Measurements from ENCODE around the gene TNS3.

TNS3 gene

GRCh38 chr7:47512481-47513176, 69.3 kb downstream of the TNS3 start:
- peaks cover 4% of the 10 kb centered on the region for H3K27me3 Mint-ChIP-seq
- no peak overlapping the region for H3K4me3 Mint-ChIP-seq
- no peak for DNase-seq
- no peaks in the 10 kb centered on the region for H3K36me3 Mint-ChIP-seq
- no peak overlapping the region for H3K27ac Mint-ChIP-seq
- no peaks in the 10 kb centered on the region for H3K4me1 Mint-ChIP-seq
- CTCF ChIA-PET: no interaction called here
- H3K9me3 Mint-ChIP-seq: no peaks in the 10 kb centered on the region

GRCh38 chr7:47511699-47512370, 70.1 kb downstream of the TNS3 start:
- H3K4me3 Mint-ChIP-seq: no peak overlapping the region
- no peaks in the 10 kb centered on the region for H3K27me3 Mint-ChIP-seq
- H3K4me1 Mint-ChIP-seq: no peaks in the 10 kb centered on the region
- no peak overlapping the region for H3K27ac Mint-ChIP-seq
- no peaks in the 10 kb centered on the region for H3K9me3 Mint-ChIP-seq
- no peak for DNase-seq
- H3K36me3 Mint-ChIP-seq: no peaks in the 10 kb centered on the region
- CTCF ChIA-PET: no interaction called here

DNA sequence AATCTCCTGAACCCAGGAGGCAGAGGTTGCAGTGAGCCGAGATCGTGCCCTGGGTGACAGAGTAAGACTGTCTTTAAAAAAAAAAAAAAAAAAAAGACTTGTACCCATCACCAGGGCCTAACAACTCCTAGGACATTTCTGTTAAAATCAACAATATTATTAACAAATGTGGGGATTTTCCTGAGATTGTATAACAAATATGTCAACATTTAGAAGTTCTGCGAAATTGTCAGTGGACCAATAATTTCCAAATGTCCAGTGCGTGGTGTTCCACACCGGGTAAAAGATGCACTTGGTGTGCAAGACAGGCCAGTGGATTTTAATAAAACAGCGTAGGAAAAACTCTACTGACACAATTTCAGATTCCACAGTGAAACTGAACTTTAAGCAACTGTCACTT, 71.1 kb downstream of the TNS3 start:
- Mint-ChIP-seq H3K36me3 (no peaks in the 10 kb centered on the region), H3K27ac (no peak overlapping the region), H3K9me3 (no peaks in the 10 kb centered on the region), H3K4me3 (no peak overlapping the region), H3K27me3 (no peaks in the 10 kb centered on the region), H3K4me1 (no peaks in the 10 kb centered on the region)
- DNase-seq: no peak
- CTCF ChIA-PET: no interaction called here

GRCh38 chr7:47510192-47510591, 71.7 kb downstream of the TNS3 start:
- no peak overlapping the region for H3K4me3 Mint-ChIP-seq
- no peaks in the 10 kb centered on the region for H3K36me3 Mint-ChIP-seq
- no peaks in the 10 kb centered on the region for H3K9me3 Mint-ChIP-seq
- no peak for DNase-seq
- no peaks in the 10 kb centered on the region for H3K27me3 Mint-ChIP-seq
- H3K27ac Mint-ChIP-seq: no peak overlapping the region
- CTCF ChIA-PET: no interaction called here
- no peaks in the 10 kb centered on the region for H3K4me1 Mint-ChIP-seq

DNA sequence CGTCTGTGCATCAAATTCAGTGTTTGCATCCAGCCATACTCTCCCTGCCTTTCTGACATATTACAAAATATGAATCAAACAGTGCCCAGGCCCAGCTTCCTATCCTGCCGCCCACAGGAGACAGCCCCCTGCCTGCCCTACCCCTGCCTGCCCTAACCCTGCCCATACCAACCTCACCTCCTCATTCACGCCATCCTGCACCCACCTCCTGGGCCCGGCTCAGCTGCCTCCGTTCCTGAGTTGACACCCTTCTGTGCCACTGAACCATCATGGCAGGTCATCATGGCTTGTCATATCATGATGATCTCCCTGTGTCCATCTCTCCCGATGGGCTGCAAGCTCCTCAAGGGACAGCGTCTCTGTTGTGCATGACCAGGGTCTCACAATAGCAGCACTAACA, 72.3 kb downstream of the TNS3 start:
- CTCF ChIA-PET: no interaction called here
- no peaks in the 10 kb centered on the region for H3K27me3 Mint-ChIP-seq
- no peaks in the 10 kb centered on the region for H3K36me3 Mint-ChIP-seq
- no peak overlapping the region for H3K27ac Mint-ChIP-seq
- H3K4me3 Mint-ChIP-seq: no peak overlapping the region
- H3K9me3 Mint-ChIP-seq: no peaks in the 10 kb centered on the region
- no peak for DNase-seq
- H3K4me1 Mint-ChIP-seq: no peaks in the 10 kb centered on the region

GRCh38 chr7:47508389-47509380, 73.2 kb downstream of the TNS3 start:
- Mint-ChIP-seq H3K9me3 (no peaks in the 10 kb centered on the region), H3K36me3 (no peaks in the 10 kb centered on the region), H3K27ac (no peak overlapping the region), H3K4me3 (no peak overlapping the region), H3K4me1 (no peaks in the 10 kb centered on the region), H3K27me3 (no peaks in the 10 kb centered on the region)
- DNase-seq: no peak
- CTCF ChIA-PET: no interaction called here

DNA sequence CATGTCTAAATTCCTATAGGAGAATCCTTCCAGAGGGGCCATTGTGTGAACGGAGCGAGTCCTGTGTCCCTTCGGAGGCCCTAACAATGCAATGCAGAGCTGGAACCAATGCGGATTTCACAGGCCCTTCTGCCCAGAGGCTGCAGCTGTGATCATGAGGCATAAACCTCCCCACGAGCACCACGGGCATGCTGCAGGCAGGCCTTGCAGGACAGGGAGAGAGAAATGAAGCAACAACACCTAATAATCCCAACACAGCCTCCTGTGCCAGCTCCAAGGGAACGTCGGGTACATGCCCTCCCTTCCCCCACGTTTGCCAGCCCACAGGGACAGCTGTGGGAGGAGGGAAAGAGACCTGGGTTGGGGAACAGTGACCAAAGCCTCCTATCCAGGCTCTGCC, 74.4 kb downstream of the TNS3 start:
- CTCF ChIA-PET: no interaction called here

GRCh38 chr7:47506382-47507339, 75.2 kb downstream of the TNS3 start:
- Mint-ChIP-seq H3K4me3 (no peak overlapping the region), H3K36me3 (no peaks in the 10 kb centered on the region), H3K27ac (no peak overlapping the region), H3K4me1 (no peaks in the 10 kb centered on the region), H3K9me3 (no peaks in the 10 kb centered on the region), H3K27me3 (no peaks in the 10 kb centered on the region)
- DNase-seq: no peak
- CTCF ChIA-PET: interaction anchor here (1.2 kb wide), 1 partner anchor 13 kb away, joined by 3 read pairs; no protein-coding TSS in a partner anchor

More for the DNA sequence above, 74.4 kb downstream of the TNS3 start:
- no peaks in the 10 kb centered on the region for H3K4me1 Mint-ChIP-seq
- no peaks in the 10 kb centered on the region for H3K36me3 Mint-ChIP-seq
- DNase-seq: no peak
- no peak overlapping the region for H3K27ac Mint-ChIP-seq
- no peaks in the 10 kb centered on the region for H3K27me3 Mint-ChIP-seq
- no peaks in the 10 kb centered on the region for H3K9me3 Mint-ChIP-seq
- H3K4me3 Mint-ChIP-seq: no peak overlapping the region

DNA sequence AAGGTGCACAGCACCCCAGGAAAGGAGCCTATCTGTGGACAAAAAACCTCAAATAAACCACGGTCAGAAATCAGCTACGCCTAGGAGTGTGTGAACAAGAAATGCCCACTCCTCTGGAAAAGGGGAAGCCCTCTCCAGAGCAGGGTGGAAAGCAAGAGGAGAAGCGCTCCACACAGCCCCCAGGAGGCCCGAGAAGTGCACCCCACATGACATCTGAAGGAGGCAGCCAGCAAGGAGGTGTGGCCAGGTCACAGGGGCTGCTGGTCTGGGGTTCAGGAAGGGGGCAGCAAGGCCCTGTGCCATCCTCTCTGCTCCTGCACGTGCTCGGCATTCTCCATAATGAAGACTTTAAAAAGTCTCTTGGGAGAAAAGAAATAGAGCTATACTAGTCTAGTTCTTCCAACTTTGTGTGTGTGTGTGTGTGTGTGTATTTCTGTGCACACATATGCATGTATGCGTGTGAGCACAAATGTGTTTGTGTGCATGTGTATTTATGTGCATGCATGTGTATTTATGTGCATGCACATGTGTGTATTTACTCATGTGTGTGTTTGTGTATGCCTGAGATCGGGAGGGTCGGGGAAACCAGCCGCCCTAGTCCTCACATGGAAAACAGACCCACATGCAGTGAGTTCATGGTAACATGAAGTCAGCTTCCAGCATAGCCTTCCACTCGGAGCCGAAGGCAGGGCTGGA, 76.5 kb downstream of the TNS3 start:
- Mint-ChIP-seq H3K9me3 (no peaks in the 10 kb centered on the region), H3K36me3 (no peaks in the 10 kb centered on the region), H3K4me3 (no peak overlapping the region), H3K27ac (no peak overlapping the region), H3K27me3 (no peaks in the 10 kb centered on the region), H3K4me1 (no peaks in the 10 kb centered on the region)
- CTCF ChIA-PET: no interaction called here
- no peak for DNase-seq

- Mint-ChIP-seq H3K4me1 (no peaks in the 10 kb centered on the region), H3K27ac (no peak overlapping the region), H3K36me3 (no peaks in the 10 kb centered on the region), H3K27me3 (no peaks in the 10 kb centered on the region), H3K4me3 (no peak overlapping the region), H3K9me3 (no peaks in the 10 kb centered on the region)
- CTCF ChIA-PET: no interaction called here
- no peak for DNase-seq
Measured at GRCh38 chr7:47504551-47505311, 77.2 kb downstream of the TNS3 start.

- Mint-ChIP-seq H3K27me3 (no peaks in the 10 kb centered on the region), H3K4me1 (no peaks in the 10 kb centered on the region), H3K9me3 (no peaks in the 10 kb centered on the region), H3K27ac (no peak overlapping the region), H3K36me3 (no peaks in the 10 kb centered on the region), H3K4me3 (no peak overlapping the region)
- CTCF ChIA-PET: no interaction called here
- DNase-seq: no peak
Measured at GRCh38 chr7:47503281-47503680, 78.6 kb downstream of the TNS3 start.

DNA sequence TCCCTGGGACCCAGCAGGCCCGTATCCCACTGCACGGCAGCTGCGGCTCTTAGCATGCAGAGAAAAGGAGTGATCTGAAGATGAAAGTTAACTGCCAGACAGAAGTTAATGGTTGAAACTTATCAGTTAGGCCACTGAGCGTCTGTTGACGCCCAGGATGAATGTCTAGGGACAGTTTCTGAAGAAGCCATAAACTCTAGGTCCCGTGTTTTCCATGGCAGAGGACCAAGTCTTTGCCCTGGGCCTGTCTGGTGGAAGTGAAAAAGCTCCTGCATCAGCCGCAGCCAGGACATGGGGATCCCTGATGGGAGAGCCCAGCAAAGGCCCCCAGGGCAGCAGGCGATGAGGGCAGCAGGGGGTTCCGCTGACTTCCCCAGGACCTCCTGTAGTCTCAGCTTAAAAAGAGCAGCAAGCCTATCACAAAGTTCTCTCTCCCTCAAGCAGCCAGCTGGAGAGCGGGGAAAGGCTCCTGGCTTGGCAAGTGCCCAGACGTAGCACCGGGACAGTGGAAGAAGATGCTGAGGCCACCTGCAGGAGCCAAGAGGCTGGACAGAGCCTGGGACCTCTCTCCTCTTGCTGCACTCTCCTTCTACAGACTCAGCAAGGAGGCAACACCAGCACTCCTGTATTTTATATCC, 79.6 kb downstream of the TNS3 start:
- DNase-seq: no peak
- Mint-ChIP-seq H3K27me3 (no peaks in the 10 kb centered on the region), H3K27ac (no peak overlapping the region), H3K9me3 (no peaks in the 10 kb centered on the region), H3K4me3 (no peak overlapping the region), H3K36me3 (no peaks in the 10 kb centered on the region), H3K4me1 (no peaks in the 10 kb centered on the region)
- CTCF ChIA-PET: no interaction called here
